Measurements from ENCODE around the gene LIPE.

GRCh38 chr19:42424712-42425131, 2.5 kb downstream of the LIPE start:
- TF ChIP-seq PATZ1 (CRISPR knock-in tag; IDR thresholded peaks at IDR 0.05; ENCODE audit: borderline replicate concordance) (no peak), SNAI2 (CRISPR knock-in tag; IDR thresholded peaks at IDR 0.05) (no peak), ZNF8 (CRISPR knock-in tag; IDR thresholded peaks at IDR 0.05) (no peak), ZC3H10 (CRISPR knock-in tag; IDR thresholded peaks at IDR 0.05) (no peak), TCF4 (CRISPR knock-in tag; IDR thresholded peaks at IDR 0.05; ENCODE audit: borderline replicate concordance) (no peak)
